Endothelial cell (in vitro differentiated cells): ENCODE measurements around the gene MMP24. TPM values are rescaled to one million over a fixed set of nuclear protein-coding genes. Genes with fewer than 3 reads are reported as not detected.
A peak's percentile ranks its signal among the peaks of the same experiment; 100 is the strongest.

Experiments
- DNase-seq: peaks from one replicate; pipeline ENCODE4 v3.0.0; 2021; ENCODE audit warnings: low spot score
- H3K27ac Mint-ChIP-seq: one replicate; pipeline ENCODE4 v1.8.0; 2021; ENCODE audit warnings: mixed read lengths, inconsistent platforms; ENCODE audit not compliant: unreplicated experiment
- H3K27me3 Mint-ChIP-seq: one replicate; pipeline ENCODE4 v1.8.0; 2021; ENCODE audit warnings: mild to moderate bottlenecking, moderate library complexity, mixed read lengths, inconsistent platforms; ENCODE audit not compliant: unreplicated experiment
- H3K36me3 Mint-ChIP-seq: one replicate; pipeline ENCODE4 v1.8.0; 2021; ENCODE audit warnings: mild to moderate bottlenecking, low read depth, mixed read lengths, inconsistent platforms; ENCODE audit not compliant: unreplicated experiment
- H3K4me1 Mint-ChIP-seq: one replicate; pipeline ENCODE4 v1.8.0; 2021; ENCODE audit warnings: mild to moderate bottlenecking, mixed read lengths, inconsistent platforms; ENCODE audit not compliant: unreplicated experiment
- H3K4me3 Mint-ChIP-seq: one replicate; pipeline ENCODE4 v1.8.0; 2021; ENCODE audit warnings: mild to moderate bottlenecking, mixed read lengths, inconsistent platforms; ENCODE audit not compliant: unreplicated experiment
- H3K9me3 Mint-ChIP-seq: one replicate; pipeline ENCODE4 v1.8.0; 2021; ENCODE audit warnings: mixed read lengths, inconsistent platforms; ENCODE audit not compliant: unreplicated experiment
- CTCF ChIP-seq: fragments of 200-600 bp; sonication (generic); IDR thresholded peaks from one replicate; pipeline ENCODE4 v1.5.0; 2021; ENCODE audit warnings: antibody characterized with exemption; ENCODE audit not compliant: unreplicated experiment
- total RNA-seq: library from RNA; stranded (reverse); fragmentation: NEBNext Ultra II Directional; extraction: Animal tissue kit (Norgen Biotek cat#: 25700); gene quantifications from one replicate; pipeline ENCODE4 v1.2.1, GENCODE V29; 2021; ENCODE audit not compliant: unreplicated experiment

The MMP24 gene
- total RNA-seq, 1 donor from 2014 or later, result 9.1 TPM

GRCh38 chr20:35292504-35293285 is 66.2 kb downstream of the MMP24 start:
- peaks cover 12% of the 10 kb centered on the region for H3K4me1 Mint-ChIP-seq
- no peak for DNase-seq
- H3K27me3 Mint-ChIP-seq, result peaks cover 12% of the 10 kb centered on the region

GRCh38 chr20:35293303-35294292 is 67.1 kb downstream of the MMP24 start:
- Mint-ChIP-seq H3K36me3 (no peaks in the 10 kb centered on the region), H3K4me3 (no peak overlapping the region), H3K9me3 (no peaks in the 10 kb centered on the region), H3K27me3 (peaks cover 11% of the 10 kb centered on the region), H3K27ac (no peak overlapping the region), H3K4me1 (peaks cover 12% of the 10 kb centered on the region)
- TF ChIP-seq CTCF, result no peak
- no peak for DNase-seq

More at GRCh38 chr20:35292504-35293285, 66.2 kb downstream of the MMP24 start:
- TF ChIP-seq CTCF, result no peak
- Mint-ChIP-seq H3K9me3 (no peaks in the 10 kb centered on the region), H3K4me3 (no peak overlapping the region), H3K36me3 (no peaks in the 10 kb centered on the region), H3K27ac (peak overlapping the region; percentile 5)

GRCh38 chr20:35294293-35294685 is 67.8 kb downstream of the MMP24 start:
- DNase-seq, result no peak
- H3K27ac Mint-ChIP-seq, result no peak overlapping the region
- H3K4me1 Mint-ChIP-seq, result peaks cover 12% of the 10 kb centered on the region
- peaks cover 14% of the 10 kb centered on the region for H3K27me3 Mint-ChIP-seq
- peaks cover 3% of the 10 kb centered on the region for H3K36me3 Mint-ChIP-seq
- no peak for TF ChIP-seq CTCF
- H3K4me3 Mint-ChIP-seq, result no peak overlapping the region
- H3K9me3 Mint-ChIP-seq, result no peaks in the 10 kb centered on the region

GRCh38 chr20:35295058-35295457 is 68.6 kb downstream of the MMP24 start:
- Mint-ChIP-seq H3K27ac (no peak overlapping the region), H3K9me3 (no peaks in the 10 kb centered on the region), H3K4me1 (peaks cover 17% of the 10 kb centered on the region), H3K4me3 (no peak overlapping the region), H3K27me3 (peaks cover 16% of the 10 kb centered on the region), H3K36me3 (peaks cover 3% of the 10 kb centered on the region)
- no peak for TF ChIP-seq CTCF
- DNase-seq, result no peak
